ENCODE data around the gene PARP1. TPM values are rescaled to one million over a fixed set of nuclear protein-coding genes. Genes with fewer than 3 reads are reported as not detected.

The PARP1 gene
- total RNA-seq, 3 donors from 2014 or later (not counting 1 experiment from before 2014, with no cell fraction given) = 62.0 to 81.5 (median 77.0) TPM

- TF ChIP-seq CTCF (IDR thresholded peaks at IDR 0.05) = no peak
- Mint-ChIP-seq H3K36me3 (peaks cover 8% of the 10 kb centered on the region), H3K4me3 (no peak overlapping the region), H3K9me3 (no peaks in the 10 kb centered on the region), H3K4me1 (peaks cover 41 to 46% of the 10 kb centered on the region in 2 donors), H3K27me3 (ENCODE audit: low read depth in 2 of 2) (no peaks in the 10 kb centered on the region), H3K27ac (no peak overlapping the region)
- peaks cover 52% of the 10 kb centered on the region for H3K36me3 ChIP-seq (ENCODE audit: control insufficient read depth, insufficient read depth, low read length)
- no peak for DNase-seq
- H3K27me3 ChIP-seq (ENCODE audit: control insufficient read depth, insufficient read depth, low read length) = no peaks in the 10 kb centered on the region
- H3K4me3 ChIP-seq (ENCODE audit: low read length) = no peak overlapping the region
- no peaks in the 10 kb centered on the region for H3K4me1 ChIP-seq (ENCODE audit: control insufficient read depth, insufficient read depth, low read length)
- intact Hi-C loops (cut with micrococcal nuclease) = no loop called here
- WGBS (ENCODE audit: insufficient coverage) = 67% methylated on average over 3 of the region's 6 CpGs
- H3K27ac ChIP-seq (ENCODE audit: low read length) = no peak overlapping the region
- no peaks in the 10 kb centered on the region for H3K9me3 ChIP-seq (ENCODE audit: control insufficient read depth, insufficient read depth, low read length)
- no peak for ATAC-seq
These were observed 12.1 kb downstream of the PARP1 start for GRCh38 chr1:226395753-226396152.

- intact Hi-C loops (cut with micrococcal nuclease) = no loop called here
- H3K36me3 Mint-ChIP-seq = peaks cover 8% of the 10 kb centered on the region
- DNase-seq = no peak
These were observed 13.4 kb downstream of the PARP1 start for GRCh38 chr1:226394462-226394861.

GRCh38 chr1:226390681-226391080 is 17.2 kb downstream of the PARP1 start:
- Histone ChIP-seq H3K27ac (ENCODE audit: low read length) (no peak overlapping the region), H3K4me3 (ENCODE audit: low read length) (no peak overlapping the region), H3K27me3 (ENCODE audit: control insufficient read depth, insufficient read depth, low read length) (no peaks in the 10 kb centered on the region), H3K36me3 (ENCODE audit: control insufficient read depth, insufficient read depth, low read length) (peaks cover 76% of the 10 kb centered on the region), H3K4me1 (ENCODE audit: control insufficient read depth, insufficient read depth, low read length) (no peaks in the 10 kb centered on the region), H3K9me3 (ENCODE audit: control insufficient read depth, insufficient read depth, low read length) (no peaks in the 10 kb centered on the region)
- WGBS (ENCODE audit: insufficient coverage) = 96% methylated on average over 3 of the region's 3 CpGs
- H3K36me3 Mint-ChIP-seq = no peaks in the 10 kb centered on the region
- no peaks in the 10 kb centered on the region for H3K27me3 Mint-ChIP-seq (ENCODE audit: low read depth in 2 of 2)
- H3K9me3 Mint-ChIP-seq = no peaks in the 10 kb centered on the region
- peaks cover 18 to 21% of the 10 kb centered on the region in 2 donors for H3K4me1 Mint-ChIP-seq
- no peak overlapping the region for H3K4me3 Mint-ChIP-seq
- H3K27ac Mint-ChIP-seq = no peak overlapping the region
- intact Hi-C loops (cut with micrococcal nuclease) = no loop called here
- TF ChIP-seq CTCF (IDR thresholded peaks at IDR 0.05) = no peak
- no peak for ATAC-seq
- DNase-seq = no peak

More at GRCh38 chr1:226394462-226394861, 13.4 kb downstream of the PARP1 start:
- 99% methylated on average over 5 of the region's 5 CpGs for WGBS (ENCODE audit: insufficient coverage)
- no peaks in the 10 kb centered on the region for H3K27me3 ChIP-seq (ENCODE audit: control insufficient read depth, insufficient read depth, low read length)
- H3K9me3 Mint-ChIP-seq = no peaks in the 10 kb centered on the region
- peaks cover 33 to 36% of the 10 kb centered on the region in 2 donors for H3K4me1 Mint-ChIP-seq
- H3K36me3 ChIP-seq (ENCODE audit: control insufficient read depth, insufficient read depth, low read length) = peaks cover 55% of the 10 kb centered on the region
- no peak overlapping the region for H3K4me3 Mint-ChIP-seq
- no peak overlapping the region for H3K27ac Mint-ChIP-seq
- H3K9me3 ChIP-seq (ENCODE audit: control insufficient read depth, insufficient read depth, low read length) = no peaks in the 10 kb centered on the region
- ATAC-seq = no peak
- H3K4me1 ChIP-seq (ENCODE audit: control insufficient read depth, insufficient read depth, low read length) = no peaks in the 10 kb centered on the region
- H3K27me3 Mint-ChIP-seq (ENCODE audit: low read depth in 2 of 2) = no peaks in the 10 kb centered on the region
- no peak overlapping the region for H3K4me3 ChIP-seq (ENCODE audit: low read length)
- TF ChIP-seq CTCF (IDR thresholded peaks at IDR 0.05) = no peak
- no peak overlapping the region for H3K27ac ChIP-seq (ENCODE audit: low read length)

- WGBS (ENCODE audit: insufficient coverage) = 86% methylated on average over 1 of the region's 1 CpG
- H3K9me3 Mint-ChIP-seq = no peaks in the 10 kb centered on the region
- intact Hi-C loops (cut with micrococcal nuclease) = no loop called here
These were observed 19.8 kb downstream of the PARP1 start for GRCh38 chr1:226388131-226388530.

More at GRCh38 chr1:226388131-226388530, 19.8 kb downstream of the PARP1 start:
- H3K36me3 ChIP-seq (ENCODE audit: control insufficient read depth, insufficient read depth, low read length) = peaks cover 93% of the 10 kb centered on the region
- no peak overlapping the region for H3K4me3 Mint-ChIP-seq
- no peaks in the 10 kb centered on the region for H3K27me3 ChIP-seq (ENCODE audit: control insufficient read depth, insufficient read depth, low read length)
- H3K4me3 ChIP-seq (ENCODE audit: low read length) = no peak overlapping the region
- no peaks in the 10 kb centered on the region for H3K9me3 ChIP-seq (ENCODE audit: control insufficient read depth, insufficient read depth, low read length)
- ATAC-seq (no peak), DNase-seq (no peak)
- no peaks in the 10 kb centered on the region for H3K4me1 ChIP-seq (ENCODE audit: control insufficient read depth, insufficient read depth, low read length)
- peaks cover 12% of the 10 kb centered on the region for H3K36me3 Mint-ChIP-seq
- no peak for TF ChIP-seq CTCF (IDR thresholded peaks at IDR 0.05)
- H3K27me3 Mint-ChIP-seq (ENCODE audit: low read depth in 2 of 2) = no peaks in the 10 kb centered on the region
- H3K4me1 Mint-ChIP-seq = peaks cover under 1 to 8% of the 10 kb centered on the region in 2 donors
- no peak overlapping the region for H3K27ac Mint-ChIP-seq
- no peak overlapping the region for H3K27ac ChIP-seq (ENCODE audit: low read length)
